ENCODE measurements around the gene DNPH1. TPM values are rescaled to one million over a fixed set of nuclear protein-coding genes. Genes with fewer than 3 reads are reported as not detected.

DNPH1 gene
- total and polyA plus RNA-seq, 2 of the 8 experiments (the other 6 are each of a cell fraction or from before 2014, with no cell fraction given) = 33.9 to 134 TPM

GRCh38 chr6:43203029-43203717 lies 26.1 kb downstream of the DNPH1 start:
- Histone ChIP-seq H3K56ac (replicated peaks; ENCODE audit: insufficient read length, low read depth, low read length) (no peak overlapping the region), H3K4me1 (replicated peaks in 1 of 4; ENCODE audit: control insufficient read depth in 3 of 4, insufficient read depth in 4 of 4, low read length in 3 of 4) (no peaks in the 10 kb centered on the region), H2BK15ac (ENCODE audit: low read length) (no peak overlapping the region), H4K5ac (ENCODE audit: insufficient read length, low read depth, low read length) (no peak overlapping the region), H2AFZ (ENCODE audit: low read length) (no peak overlapping the region), H3K23ac (ENCODE audit: insufficient read length) (no peak overlapping the region), H2BK12ac (ENCODE audit: low read depth, low read length) (0 out of 2 replicates have a peak overlapping the region, but pooled peaks have one; percentile 27), H3K9ac (replicated peaks in 1 of 4; ENCODE audit: extremely low read depth in 1 of 4, low read depth in 3 of 4, low read length in 3 of 4) (no peak overlapping the region), H3K9me3 (ENCODE audit: insufficient read depth in 2 of 2, low read depth in 1 of 2, low read length in 1 of 2) (no peaks in the 10 kb centered on the region), H3K4me2 (ENCODE audit: insufficient read depth in 1 of 2, low read depth in 2 of 2, low read length in 2 of 2) (no peak overlapping the region), H3K79me2 (ENCODE audit: control insufficient read depth in 1 of 2, insufficient read depth in 2 of 2, low read length in 2 of 2) (no peaks in the 10 kb centered on the region), H3K79me1 (ENCODE audit: low read depth, low read length) (no peaks in the 10 kb centered on the region), H3K27me3 (replicated peaks in 1 of 4; ENCODE audit: control insufficient read depth in 3 of 4, extremely low read depth in 1 of 4, insufficient read depth in 3 of 4, low read length in 3 of 4) (no peaks in the 10 kb centered on the region), H3K14ac (ENCODE audit: insufficient read length) (no peak overlapping the region), H2AK5ac (ENCODE audit: low read depth, low read length) (no peak overlapping the region), H2BK120ac (replicated peaks; ENCODE audit: low read depth, low read length) (no peak overlapping the region), H3K23me2 (ENCODE audit: low read depth, low read length) (no peaks in the 10 kb centered on the region; the same call in 1 of the 2 replicates), H3K4ac (replicated peaks; ENCODE audit: insufficient read length, low read depth, low read length) (no peak overlapping the region), H2BK20ac (ENCODE audit: low read length) (no peak overlapping the region), H3K18ac (ENCODE audit: extremely low read depth, low read length) (no peak overlapping the region), H3K4me3 (ENCODE audit: extremely low read depth in 1 of 4, insufficient read depth in 2 of 4, low read depth in 3 of 4, low read length in 4 of 4) (no peak overlapping the region), H4K91ac (replicated peaks; ENCODE audit: insufficient read length, low read length) (peak overlapping the region; percentile 22), H3K36me3 (ENCODE audit: control insufficient read depth in 2 of 4, insufficient read depth in 4 of 4, low read length in 3 of 4) (no peaks in the 10 kb centered on the region), H2BK5ac (ENCODE audit: low read depth, low read length) (no peak overlapping the region), H3K27ac (ENCODE audit: low read depth, low read length) (no peak overlapping the region), H4K20me1 (replicated peaks in 1 of 2; ENCODE audit: control insufficient read depth in 1 of 2, insufficient read depth in 2 of 2, low read length in 2 of 2) (no peaks in the 10 kb centered on the region), H4K8ac (ENCODE audit: extremely low read depth, insufficient read depth, low read length) (no peak overlapping the region)
- CTCF ChIA-PET (ENCODE audit: partially characterized antibody) = interaction anchor here (0.8 to 1.0 kb wide), 2 partner anchors 11 to 27 kb away, joined by 3 read pairs; no protein-coding TSS in a partner anchor
- WGBS, 2 experiments (ENCODE audit: extremely low coverage in 1 of 2, insufficient coverage in 1 of 2, insufficient read length in 1 of 2, insufficient replicate concordance in 2 of 2, low coverage in 1 of 2, low lambda C conversion rate in 2 of 2, missing lambda C conversion rate in 1 of 2) = 89% methylated on average over 17 of the region's 17 CpGs; no CpG with 5 or more reads in 1 of the 2 experiments
- TF ChIP-seq ZNF274 (IDR thresholded peaks at IDR 0.05; ENCODE audit: borderline replicate concordance, extremely low read depth, low read length) (no peak), MAFK (IDR thresholded peaks at IDR 0.05; ENCODE audit: low read depth, low read length) (no peak), GABPA (IDR thresholded peaks at IDR 0.05; ENCODE audit: borderline replicate concordance, insufficient read depth, low read length) (no peak), CBX8 (IDR thresholded peaks at IDR 0.05; ENCODE audit: borderline replicate concordance, low read depth, low read length) (no peak), SIX5 (IDR thresholded peaks at IDR 0.05; ENCODE audit: low read depth, low read length) (no peak), NRF1 (IDR thresholded peaks at IDR 0.05; ENCODE audit: low read depth, low read length) (no peak), JUN (IDR thresholded peaks at IDR 0.05; ENCODE audit: low read depth, low read length) (no peak), RXRA (IDR thresholded peaks at IDR 0.05; ENCODE audit: insufficient read depth, low read depth, low read length) (no peak), POU5F1 (IDR thresholded peaks at IDR 0.05; ENCODE audit: low read depth, low read length) (no peak), BACH1 (IDR thresholded peaks at IDR 0.05; ENCODE audit: low read length) (no peak), CTBP2 (IDR thresholded peaks at IDR 0.05; ENCODE audit: borderline replicate concordance, insufficient read depth, insufficient read length, low read length) (no peak)
- DNase-seq (ENCODE audit: low read depth in 1 of 2, low spot score in 2 of 2) = no peak
- POLR2A ChIA-PET (ENCODE audit: partially characterized antibody) = interaction anchor here (0.9 to 2.1 kb wide), 7 partner anchors 18 to 33 kb away, joined by 3 to 8 read pairs (median 4); partner anchors contain the start of gene SRF
- no peak for FAIRE-seq
